Measurements from ENCODE around the gene MOCS3.

MOCS3 gene

GRCh38 chr20:50983321-50983720 lies 24.7 kb downstream of the MOCS3 start:
- DNase-seq: no peak

GRCh38 chr20:50987493-50988210 lies 29.0 kb downstream of the MOCS3 start:
- peak in 12 of 14 donors; percentile 6 to 76 (median 36) for DNase-seq

GRCh38 chr20:50991076-50991475 lies 32.5 kb downstream of the MOCS3 start:
- no peak for DNase-seq

- peak in 1 of 14 donors; percentile 41 for DNase-seq
These were observed 33.7 kb downstream of the MOCS3 start for GRCh38 chr20:50992336-50992732.

GRCh38 chr20:50992733-50993457 lies 34.3 kb downstream of the MOCS3 start:
- peak in 1 of 14 donors; percentile 15 for DNase-seq

GRCh38 chr20:50993876-50994275 lies 35.3 kb downstream of the MOCS3 start:
- DNase-seq: no peak

- DNase-seq: no peak
These were observed 36.9 kb downstream of the MOCS3 start for GRCh38 chr20:50995506-50995905.

- DNase-seq: peak in 1 of 14 donors; percentile 3
These were observed 38.6 kb downstream of the MOCS3 start for GRCh38 chr20:50996901-50997865.

- no peak for DNase-seq
These were observed 40.7 kb downstream of the MOCS3 start for GRCh38 chr20:50999355-50999754.

- DNase-seq: no peak
These were observed 43.0 kb downstream of the MOCS3 start for GRCh38 chr20:51001430-51002265.

- DNase-seq: no peak
These were observed 44.0 kb downstream of the MOCS3 start for GRCh38 chr20:51002633-51003032.

- no peak for DNase-seq
These were observed 45.1 kb downstream of the MOCS3 start for GRCh38 chr20:51003753-51004152.

GRCh38 chr20:51004305-51004727 lies 45.7 kb downstream of the MOCS3 start:
- DNase-seq: no peak

GRCh38 chr20:51004781-51005180 lies 46.2 kb downstream of the MOCS3 start:
- no peak for DNase-seq

- no peak for DNase-seq
These were observed 46.6 kb downstream of the MOCS3 start for GRCh38 chr20:51005214-51005613.

- no peak for DNase-seq
These were observed 50.1 kb downstream of the MOCS3 start for GRCh38 chr20:51008718-51009117.

- DNase-seq: no peak
These were observed 50.9 kb downstream of the MOCS3 start for GRCh38 chr20:51009303-51010042.

GRCh38 chr20:51010043-51010365 lies 51.4 kb downstream of the MOCS3 start:
- no peak for DNase-seq

- no peak for DNase-seq
These were observed 52.3 kb downstream of the MOCS3 start for GRCh38 chr20:51010932-51011331.

- no peak for DNase-seq
These were observed 52.9 kb downstream of the MOCS3 start for GRCh38 chr20:51011479-51011878.

- DNase-seq: no peak
These were observed 53.7 kb downstream of the MOCS3 start for GRCh38 chr20:51012357-51012756.
